ENCODE data around the gene PPP1R17.

Gene PPP1R17

GRCh38 chr7:31687024-31687748 is at the start of gene PPP1R17:
TSS of gene PPP1R17 (plus strand) at chr7:31687215. CDS start at chr7:31692442, 5,227 bp downstream.
- no peak for DNase-seq

DNA sequence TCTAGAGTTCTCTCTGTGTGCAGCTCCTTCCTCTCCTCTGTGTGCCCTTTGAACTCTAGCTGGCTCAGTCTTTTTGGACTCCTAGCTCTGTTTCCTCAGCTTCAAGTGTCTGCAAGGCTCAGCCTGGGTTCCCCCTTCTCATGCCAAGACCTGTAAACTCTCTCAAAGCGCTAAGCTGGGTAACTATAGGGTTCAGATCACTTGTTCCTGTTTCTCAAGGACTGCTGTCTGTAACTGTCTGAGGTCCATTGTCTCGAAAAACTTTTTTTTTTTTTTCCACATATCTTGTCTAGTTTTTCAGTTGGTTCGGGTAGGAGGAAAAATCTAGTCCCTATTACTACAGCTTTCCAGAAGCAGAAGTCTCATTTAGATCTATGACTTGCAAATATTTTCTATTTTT is 46.6 kb upstream of the PPP1R17 start:
- DNase-seq, result peak in 1 of 2 donors; percentile 8

DNA sequence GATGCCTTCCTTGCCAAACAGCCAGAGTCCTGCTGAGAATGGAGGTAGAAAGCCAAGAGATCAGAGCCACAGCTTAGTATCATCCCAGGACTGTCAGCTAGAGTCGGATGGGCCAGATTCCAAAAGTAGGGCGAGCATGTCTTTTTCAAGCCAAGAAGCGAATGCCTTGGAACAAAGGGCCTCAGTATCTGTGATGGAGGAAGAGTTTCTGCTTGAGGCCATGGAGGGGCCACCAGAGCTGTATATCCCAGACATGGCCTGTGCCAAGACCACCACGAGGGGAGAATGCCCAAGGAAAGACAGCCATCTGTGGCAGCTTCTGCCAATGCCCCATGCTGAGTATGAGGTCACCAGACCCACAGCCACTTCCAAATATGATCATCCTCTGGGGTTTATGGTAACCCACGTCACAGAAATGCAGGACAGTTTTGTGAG is 44.3 kb upstream of the PPP1R17 start:
- DNase-seq, result no peak

DNA sequence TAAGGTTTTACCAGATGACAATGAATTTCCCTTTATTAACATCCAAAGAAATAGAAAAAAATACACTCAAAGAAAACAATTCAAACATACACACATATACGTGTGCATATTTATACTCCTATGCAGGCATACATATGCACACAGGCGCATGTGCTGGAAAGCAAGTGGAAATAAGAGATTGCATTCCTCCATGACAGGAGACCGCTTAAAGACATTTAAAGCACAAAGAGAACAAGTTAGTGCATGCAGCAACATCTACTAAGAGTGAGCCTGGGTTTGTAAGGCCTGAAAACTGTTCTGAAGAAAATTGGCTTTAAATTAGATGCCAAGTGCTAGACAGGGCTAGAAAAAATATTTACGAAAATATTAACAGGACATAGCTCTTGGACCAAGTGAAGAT is 40.1 kb upstream of the PPP1R17 start:
- no peak for DNase-seq

DNA sequence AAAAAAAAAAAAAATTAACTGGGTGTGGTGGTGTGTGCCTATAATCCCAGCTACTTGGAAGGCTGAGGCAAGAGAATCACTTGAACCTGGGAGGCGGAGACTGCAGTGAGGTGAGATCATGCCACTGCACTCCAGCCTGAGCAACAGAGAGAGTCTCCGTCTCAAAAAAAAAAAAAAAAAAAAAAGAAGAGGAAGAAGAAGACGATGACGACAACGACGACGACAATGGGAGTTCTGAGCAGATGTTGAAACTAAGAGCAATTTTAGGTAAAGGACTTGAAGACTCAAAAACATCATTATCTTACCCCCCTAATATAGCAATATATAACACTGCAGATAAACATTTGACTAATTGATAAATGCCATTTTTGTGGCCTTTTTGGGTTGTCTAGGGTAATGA is 39.5 kb upstream of the PPP1R17 start:
- peak in 1 of 2 donors; percentile 39 for DNase-seq

GRCh38 chr7:31648288-31648687 is 38.7 kb upstream of the PPP1R17 start:
- DNase-seq, result no peak

DNA sequence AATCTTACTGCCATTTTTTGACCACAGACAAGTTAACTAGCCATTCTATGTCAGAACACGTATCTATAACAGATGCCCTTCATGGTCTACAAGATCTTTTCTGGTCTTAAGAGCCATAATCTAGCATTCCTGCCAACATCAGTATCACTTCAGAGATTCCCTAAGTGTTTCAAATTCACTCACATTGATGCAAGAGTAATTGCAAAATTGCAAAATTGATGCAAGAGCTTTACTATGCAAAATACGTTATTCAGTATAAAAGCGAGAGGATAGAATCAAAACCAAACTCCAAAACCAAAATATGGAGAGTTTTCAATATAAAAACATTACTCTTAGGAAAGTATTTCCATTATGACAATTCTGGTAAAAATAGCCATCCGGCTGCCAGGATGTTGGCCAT is 38.1 kb upstream of the PPP1R17 start:
- DNase-seq, result no peak

GRCh38 chr7:31651234-31652062 is 35.6 kb upstream of the PPP1R17 start:
- no peak for DNase-seq

GRCh38 chr7:31652063-31652326 is 35.0 kb upstream of the PPP1R17 start:
- no peak for DNase-seq

GRCh38 chr7:31663072-31663471 is 23.9 kb upstream of the PPP1R17 start:
- no peak for DNase-seq

GRCh38 chr7:31664890-31665289 is 22.1 kb upstream of the PPP1R17 start:
- no peak for DNase-seq

GRCh38 chr7:31665546-31665945 is 21.5 kb upstream of the PPP1R17 start:
- no peak for DNase-seq

DNA sequence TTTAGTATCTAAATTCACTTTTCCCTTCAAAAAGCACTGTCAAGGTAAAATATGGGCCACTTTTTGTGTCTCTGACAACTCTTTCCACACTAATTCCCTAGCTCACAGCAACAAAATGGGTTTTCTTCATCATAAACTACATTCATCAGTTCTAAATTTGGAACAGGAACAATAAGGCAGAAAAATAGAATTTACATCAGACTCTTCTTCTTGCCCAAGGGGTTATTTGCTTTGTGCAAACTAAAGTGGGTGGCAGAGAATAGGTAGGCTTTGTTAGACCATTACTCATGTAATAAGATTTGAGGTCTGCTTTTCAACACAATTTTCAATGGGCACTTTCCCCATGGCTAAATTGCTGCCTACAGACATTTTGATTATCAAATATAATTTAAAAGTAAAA is 17.6 kb upstream of the PPP1R17 start:
- no peak for DNase-seq

DNA sequence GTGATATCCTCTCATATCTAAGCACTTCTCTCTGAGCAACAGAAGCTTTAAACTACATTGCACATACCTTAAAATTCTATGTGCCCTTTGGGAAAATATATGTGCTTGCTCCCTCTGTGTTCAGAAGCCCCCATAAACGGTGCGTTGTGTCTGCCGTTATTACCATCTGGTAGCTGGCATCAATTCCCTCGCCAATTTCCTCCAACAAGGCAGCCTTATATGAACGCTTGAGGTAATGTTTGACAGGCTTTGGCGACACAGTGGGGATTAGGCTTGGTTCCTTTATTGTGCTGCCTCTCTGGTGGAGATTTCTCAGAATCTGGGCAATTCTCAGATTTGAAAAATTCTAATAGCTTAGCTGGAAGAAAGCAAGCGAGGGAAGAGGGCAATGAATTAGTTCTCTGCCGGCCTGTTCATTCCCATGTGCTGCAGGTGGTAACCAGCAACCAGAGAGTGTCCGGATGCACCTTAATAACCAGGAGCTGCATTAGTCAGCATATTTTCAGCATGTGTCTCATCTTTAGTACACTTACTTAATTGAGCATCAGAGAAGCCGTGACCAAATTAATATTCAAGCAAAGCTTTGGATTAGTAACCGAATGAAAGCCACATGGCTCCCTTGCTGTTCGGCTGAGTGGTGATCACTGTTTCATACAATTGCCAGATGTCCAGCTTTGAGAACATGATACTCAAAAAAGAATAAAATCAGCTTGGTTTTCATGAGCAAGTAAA is 7.3 kb upstream of the PPP1R17 start:
- no peak for DNase-seq

GRCh38 chr7:31683445-31684225 is 3.4 kb upstream of the PPP1R17 start:
- no peak for DNase-seq

DNA sequence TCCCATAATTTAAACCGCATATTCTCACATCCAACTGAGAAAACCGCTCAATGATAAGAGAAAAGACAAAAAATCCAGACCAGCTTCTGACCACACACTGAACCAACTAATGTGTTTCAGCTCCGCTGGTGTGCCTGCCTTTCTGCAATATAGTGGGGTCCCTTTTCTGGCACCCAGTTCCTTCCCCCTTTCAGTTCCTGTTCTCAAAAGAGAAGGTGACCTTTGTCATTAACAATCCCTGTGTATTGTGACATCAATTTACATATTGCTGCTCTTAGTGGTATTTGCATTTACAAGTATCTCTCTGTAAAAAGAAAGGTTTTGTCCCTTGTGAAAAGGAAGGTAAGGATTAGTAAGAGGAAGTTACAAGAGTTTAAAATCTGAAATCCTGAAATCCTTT is 1.4 kb downstream of the PPP1R17 start:
- DNase-seq, result peak in 1 of 2 donors; percentile 25

DNA sequence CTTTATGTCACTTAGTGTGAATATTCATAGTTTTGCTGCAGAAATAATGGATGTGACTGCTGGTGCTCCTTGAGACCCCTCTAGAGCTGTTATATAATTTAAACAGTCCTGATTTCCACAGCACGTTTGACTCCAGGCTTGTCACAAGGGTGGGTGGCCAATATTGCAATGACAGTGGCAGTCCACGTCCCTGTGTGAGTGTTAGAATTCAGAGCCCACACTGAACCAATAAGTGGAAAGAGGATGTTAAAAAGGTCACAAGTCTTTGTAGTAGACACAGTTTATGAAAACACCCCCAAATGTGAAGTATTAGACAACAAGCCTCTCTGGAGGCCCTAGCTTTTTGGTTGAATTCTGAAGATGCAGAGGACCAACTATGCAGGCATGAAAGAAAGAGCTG is 2.0 kb downstream of the PPP1R17 start:
- DNase-seq, result no peak

- DNase-seq, result no peak
Measured at GRCh38 chr7:31690935-31691334, 3.9 kb downstream of the PPP1R17 start.

GRCh38 chr7:31692451-31692850 is 5.4 kb downstream of the PPP1R17 start:
- no peak for DNase-seq

GRCh38 chr7:31692871-31693270 is 5.9 kb downstream of the PPP1R17 start:
- DNase-seq, result no peak

GRCh38 chr7:31695859-31696614 is 9.0 kb downstream of the PPP1R17 start:
- no peak for DNase-seq

GRCh38 chr7:31699050-31699449 is 12.0 kb downstream of the PPP1R17 start:
- peak in 1 of 2 donors; percentile 29 for DNase-seq

Data from CD4-positive, alpha-beta T cell treated with Interleukin-1 beta for 1 hour (primary cell).